GM19397 (cell line): ENCODE measurements around the gene OCEL1.
A peak's percentile ranks its signal among the peaks of the same experiment; 100 is the strongest.

Experiments
- ATAC-seq: cut with Tn5 transposase; IDR thresholded peaks from one replicate; pipeline ENCODE4 v1.9.1; 2021; ENCODE audit warnings: mild to moderate bottlenecking, moderate library complexity; ENCODE audit not compliant: unreplicated experiment

The OCEL1 gene

GRCh38 chr19:17209126-17210036 is 16.6 kb upstream of the OCEL1 start:
- ATAC-seq: no peak

DNA sequence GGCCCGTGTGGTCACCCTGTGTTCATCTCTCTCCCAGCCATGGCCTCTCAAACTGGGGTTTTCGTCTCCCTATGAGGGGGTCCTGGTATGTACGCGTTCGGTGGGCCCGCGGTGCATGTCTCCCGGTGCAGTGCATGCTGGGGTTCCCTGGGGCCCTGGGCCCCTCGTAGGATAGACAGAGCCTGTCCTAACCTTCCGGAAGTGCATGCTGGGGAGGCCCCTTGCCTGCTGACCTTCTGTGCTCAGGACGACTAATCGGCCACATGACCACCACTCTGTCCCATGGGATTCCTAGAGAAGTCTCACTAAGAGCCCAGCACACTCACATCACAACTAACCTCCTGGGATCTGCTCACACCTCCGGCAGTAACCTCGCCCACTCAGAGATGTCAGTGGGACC is 15.7 kb upstream of the OCEL1 start:
- no peak for ATAC-seq

- no peak for ATAC-seq
These were observed 14.2 kb upstream of the OCEL1 start for GRCh38 chr19:17211547-17212446.

GRCh38 chr19:17213334-17213733 is 12.7 kb upstream of the OCEL1 start:
- no peak for ATAC-seq

GRCh38 chr19:17214508-17215126 is 11.4 kb upstream of the OCEL1 start:
- no peak for ATAC-seq

DNA sequence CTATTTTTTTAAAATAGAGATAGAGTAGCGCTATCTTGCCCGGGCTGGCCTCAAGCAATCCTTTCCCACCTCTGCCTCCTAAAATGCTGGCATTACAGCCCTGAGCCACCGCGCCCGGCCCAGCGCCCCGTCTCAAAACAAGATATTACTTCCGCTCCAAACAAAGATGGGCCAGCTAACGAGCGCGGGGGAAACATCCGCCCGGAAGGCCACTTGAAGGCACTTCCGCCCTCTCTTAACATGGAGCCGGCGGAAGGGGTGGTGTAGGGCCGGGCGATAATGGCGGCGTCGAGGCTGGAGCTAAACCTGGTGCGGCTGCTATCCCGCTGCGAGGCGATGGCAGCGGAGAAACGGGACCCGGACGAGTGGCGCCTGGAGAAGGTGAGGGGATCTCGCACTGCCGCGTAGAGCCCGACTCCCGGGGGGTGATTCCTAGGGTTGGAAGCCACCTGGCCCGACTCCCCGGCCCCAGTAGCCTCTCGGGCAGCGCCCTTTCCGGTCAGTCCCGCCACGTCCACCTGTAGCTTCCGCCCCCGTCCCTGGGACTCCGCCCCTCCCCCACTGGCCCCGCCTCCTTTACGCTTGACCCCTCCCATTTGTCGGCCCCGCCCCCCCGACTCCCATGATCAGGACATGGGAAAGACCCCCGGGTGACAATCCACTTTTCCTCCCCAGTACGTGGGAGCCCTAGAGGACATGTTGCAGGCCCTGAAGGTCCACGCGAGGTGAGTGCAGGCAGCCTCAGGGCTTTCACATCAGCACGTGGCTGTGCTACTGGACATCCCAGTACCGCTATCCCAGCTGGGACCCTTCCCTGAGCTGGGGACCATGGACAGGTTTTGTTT is 10.7 kb upstream of the OCEL1 start, which contains the start of gene USE1:
USE1 (plus strand) TSS at position 231 of the 845 bp plus-strand sequence; CDS start at position 280, 49 bp downstream.
- peak; percentile 85 for ATAC-seq

- no peak for ATAC-seq
These were observed 9.9 kb upstream of the OCEL1 start for GRCh38 chr19:17216058-17216670.

GRCh38 chr19:17219286-17219685 is 6.7 kb upstream of the OCEL1 start:
- ATAC-seq: no peak

DNA sequence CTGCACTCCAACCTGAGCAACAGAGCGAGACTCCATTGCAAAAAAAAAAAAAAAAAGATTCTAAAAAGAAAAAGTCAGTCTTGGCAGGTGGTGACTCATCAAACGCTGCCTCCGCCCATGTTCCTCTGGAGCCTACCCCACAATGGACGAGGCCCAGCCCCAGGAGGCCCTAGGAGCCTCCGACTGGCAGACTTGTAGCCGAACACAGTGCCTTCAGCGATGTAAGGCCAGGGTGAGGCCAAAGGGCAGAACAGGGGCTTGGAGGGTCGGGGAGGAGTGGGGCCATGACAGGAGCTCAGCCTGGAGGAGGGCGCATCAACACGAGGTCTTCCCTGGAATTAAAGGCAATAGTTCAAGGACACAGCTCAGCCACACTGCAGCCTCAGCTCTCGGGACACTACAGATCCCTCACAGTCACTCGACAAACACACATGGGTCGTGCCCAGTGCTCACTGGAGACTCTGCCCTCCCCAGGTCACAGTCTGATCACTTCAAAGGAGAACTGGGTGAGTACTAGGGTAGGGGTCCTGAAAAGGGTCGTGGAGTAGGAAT is 5.7 kb upstream of the OCEL1 start:
- ATAC-seq: no peak

- no peak for ATAC-seq
These were observed 973 bp upstream of the OCEL1 start for GRCh38 chr19:17225053-17225452.

- no peak for ATAC-seq
These were observed 1.9 kb downstream of the OCEL1 start for GRCh38 chr19:17227798-17228367.

DNA sequence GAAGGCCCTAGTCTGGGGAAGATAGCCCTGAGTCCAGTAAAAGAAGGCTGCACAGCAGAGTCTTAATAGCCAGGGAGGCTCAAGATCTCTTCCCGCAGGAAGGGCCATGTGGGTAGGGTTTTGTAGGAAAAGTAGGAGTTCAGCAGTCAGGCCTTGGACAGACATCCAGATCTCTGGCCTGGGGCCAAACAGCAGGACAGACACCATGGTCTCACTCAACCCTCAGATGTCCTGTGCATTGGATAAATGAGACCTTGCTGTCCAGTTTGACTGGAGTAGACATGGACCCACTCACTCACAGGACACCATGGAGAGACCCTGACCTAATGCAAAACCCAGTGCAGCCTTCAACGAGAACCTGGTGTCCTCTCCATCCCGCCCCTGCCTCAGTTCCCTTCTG is 3.9 kb downstream of the OCEL1 start:
- no peak for ATAC-seq

DNA sequence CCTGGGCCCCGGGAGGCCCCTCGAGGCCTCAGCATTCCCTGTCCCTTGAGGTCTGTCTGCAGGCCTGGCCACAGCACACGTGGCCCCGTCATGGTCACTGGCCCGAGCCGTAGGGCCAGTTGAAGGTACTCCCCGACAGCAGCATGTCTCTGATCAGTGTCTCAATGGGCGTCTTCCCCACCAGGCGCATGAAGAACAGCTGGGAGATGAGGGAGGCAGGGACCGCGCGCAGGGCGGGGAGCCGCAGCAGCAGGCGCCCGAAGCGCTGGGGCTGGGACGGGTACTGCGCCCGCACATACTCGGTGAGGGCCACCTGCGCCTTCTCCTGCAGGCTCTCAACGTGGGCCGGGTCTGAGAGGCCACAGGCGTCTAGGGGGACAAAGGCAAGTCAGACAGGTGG is 6.2 kb downstream of the OCEL1 start:
- ATAC-seq: no peak

DNA sequence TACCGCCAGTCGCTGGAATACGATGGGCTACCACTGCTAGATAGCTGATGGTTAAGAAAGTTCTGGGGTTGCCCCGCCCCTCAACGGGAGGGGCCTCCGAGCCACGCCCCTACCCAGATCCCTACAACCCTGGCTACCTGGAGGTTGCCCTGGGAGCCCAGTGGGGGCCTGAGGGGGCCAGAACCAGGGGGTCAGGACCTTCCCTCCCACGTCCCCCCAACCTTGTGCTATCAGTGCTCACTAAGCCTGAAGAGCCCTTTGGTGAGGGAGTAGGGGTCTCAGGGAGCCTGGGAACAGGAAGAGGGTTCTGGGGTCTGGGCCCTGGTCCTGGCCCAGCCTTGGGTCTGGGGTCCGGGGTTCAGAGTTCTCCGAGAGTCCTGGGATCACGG is 8.9 kb downstream of the OCEL1 start:
- ATAC-seq: peak; percentile 38

DNA sequence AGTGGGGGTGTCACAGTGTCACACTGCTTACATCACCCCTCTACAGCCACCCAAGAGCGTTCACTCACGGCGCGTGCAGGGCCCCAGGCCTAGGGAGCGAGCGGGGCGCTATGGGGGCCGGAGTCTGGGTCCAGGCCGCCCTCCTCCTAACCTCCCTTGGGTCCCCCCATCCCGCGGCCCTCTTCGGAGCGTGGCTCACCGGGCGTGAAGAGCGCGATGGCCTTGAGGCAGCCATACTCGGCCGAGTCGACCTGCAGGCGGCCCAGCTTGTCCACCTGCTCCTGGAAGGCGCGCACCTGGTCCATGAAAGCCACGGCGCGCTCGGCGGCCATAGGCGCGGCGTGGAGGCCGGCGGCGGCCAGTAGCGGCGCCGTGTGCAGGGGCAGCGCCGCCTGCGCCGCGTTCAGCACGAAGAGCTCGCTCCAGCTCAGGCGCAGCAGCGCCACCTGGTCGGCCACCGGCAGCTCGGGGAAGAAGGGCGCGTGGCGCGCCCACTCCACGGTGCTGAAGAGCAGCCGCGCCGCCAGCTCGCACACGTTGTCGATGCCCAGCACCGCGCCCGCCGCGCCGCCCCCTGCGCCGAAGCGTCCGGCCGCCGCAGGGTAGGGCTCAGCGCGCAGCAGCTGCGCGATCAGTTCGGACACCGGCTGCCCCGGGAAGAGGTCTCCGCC is 9.4 kb downstream of the OCEL1 start:
- peak; percentile 78 for ATAC-seq

GRCh38 chr19:17235971-17236777 is 10.1 kb downstream of the OCEL1 start:
- ATAC-seq: peak; percentile 30

DNA sequence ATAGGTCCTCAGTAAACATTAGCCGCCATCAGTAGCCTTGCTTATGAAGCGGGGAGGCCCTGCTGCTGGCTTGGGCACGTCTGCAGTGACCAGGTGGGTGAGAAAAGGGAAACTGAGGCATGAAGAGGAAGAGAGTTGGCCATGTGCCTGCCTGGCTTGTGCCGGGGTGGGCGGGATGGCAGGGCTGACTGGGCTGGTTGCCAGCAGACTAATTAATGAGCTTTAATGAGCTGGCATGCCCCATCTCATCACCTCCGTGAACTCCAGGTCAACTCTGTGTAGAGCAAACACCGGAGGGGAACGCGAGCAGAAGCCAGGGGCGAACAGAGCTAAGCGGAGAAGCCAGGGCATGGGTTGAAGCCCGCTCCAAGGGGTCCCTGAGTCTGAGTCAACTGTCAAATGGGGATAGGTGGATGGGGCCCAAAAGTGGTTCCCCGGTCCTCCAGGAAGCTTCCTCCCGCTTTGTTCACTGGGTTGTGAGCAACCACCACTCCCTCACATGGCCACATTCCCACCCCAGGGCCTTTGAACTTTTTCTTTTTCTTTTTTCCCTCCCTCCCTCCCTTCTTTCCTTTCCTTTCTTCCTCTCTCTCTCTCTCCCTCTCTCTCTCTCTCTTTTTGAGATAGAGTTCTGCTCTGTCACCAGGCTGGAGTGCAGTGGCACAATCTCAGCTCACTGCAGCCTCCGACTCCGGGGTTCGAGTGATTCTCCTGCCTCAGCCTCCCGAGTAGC is 11.0 kb downstream of the OCEL1 start:
- ATAC-seq: no peak
